NCI-H748 (cell line): ENCODE measurements around the gene CYBA.

Experiments
- DNase-seq: peaks from one replicate; lab custom pipeline; 2025; ENCODE audit not compliant: unreplicated experiment; lab: John Stamatoyannopoulos, UW

The CYBA gene

DNA sequence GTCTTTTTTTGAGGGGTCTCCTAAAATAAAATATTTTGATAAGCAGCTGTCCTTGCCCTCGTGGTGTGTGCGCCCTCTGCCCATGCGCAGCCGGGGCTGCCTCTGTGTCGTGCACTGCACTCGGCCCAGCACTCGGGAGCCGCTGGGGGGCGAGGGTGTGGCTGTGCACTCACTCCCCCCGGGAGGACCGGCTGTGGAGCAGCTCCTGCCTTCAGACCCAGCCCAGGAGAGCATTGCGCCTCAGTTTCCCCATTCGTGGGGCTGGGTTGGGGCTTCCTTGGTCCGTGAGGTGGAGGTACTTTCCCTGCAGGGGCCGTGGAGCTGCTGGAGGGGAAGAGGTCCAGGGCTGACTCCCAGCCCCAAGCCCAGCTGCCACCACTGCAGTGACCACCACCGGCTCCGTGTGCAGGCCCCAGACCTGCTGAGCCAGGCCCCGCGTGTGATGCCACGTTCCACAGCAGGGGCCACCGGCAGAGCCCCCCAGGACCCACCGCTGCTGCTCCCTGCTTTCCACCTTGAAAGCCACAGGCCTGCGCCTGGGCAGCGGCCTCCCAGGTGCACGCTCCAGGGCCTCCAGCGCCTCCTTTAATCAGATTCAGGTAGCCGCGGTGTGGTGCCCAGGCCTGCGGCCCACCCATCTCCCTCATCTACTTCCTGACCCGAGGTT is 18.8 kb downstream of the CYBA start:
- DNase-seq = no peak

DNA sequence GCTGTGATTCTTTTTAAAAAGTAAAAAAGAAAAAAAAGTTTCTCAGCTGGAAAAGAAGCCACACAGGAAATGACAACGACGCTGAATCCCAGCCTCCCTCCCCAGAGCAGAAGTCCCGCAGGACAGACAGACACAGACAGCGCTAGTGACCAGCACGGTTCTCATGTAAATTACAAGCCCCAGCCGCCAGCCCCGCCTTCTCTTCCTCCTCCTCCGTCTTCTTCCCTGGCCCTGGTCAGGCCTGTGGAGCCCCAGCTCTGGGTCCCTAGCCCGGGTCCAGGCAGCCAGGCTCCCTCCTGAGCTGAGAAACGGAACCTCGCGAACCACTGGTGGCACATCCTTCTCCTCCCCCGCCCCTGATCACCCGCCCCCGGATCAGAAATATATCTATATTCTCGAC is 19.5 kb downstream of the CYBA start:
- no peak for DNase-seq

DNA sequence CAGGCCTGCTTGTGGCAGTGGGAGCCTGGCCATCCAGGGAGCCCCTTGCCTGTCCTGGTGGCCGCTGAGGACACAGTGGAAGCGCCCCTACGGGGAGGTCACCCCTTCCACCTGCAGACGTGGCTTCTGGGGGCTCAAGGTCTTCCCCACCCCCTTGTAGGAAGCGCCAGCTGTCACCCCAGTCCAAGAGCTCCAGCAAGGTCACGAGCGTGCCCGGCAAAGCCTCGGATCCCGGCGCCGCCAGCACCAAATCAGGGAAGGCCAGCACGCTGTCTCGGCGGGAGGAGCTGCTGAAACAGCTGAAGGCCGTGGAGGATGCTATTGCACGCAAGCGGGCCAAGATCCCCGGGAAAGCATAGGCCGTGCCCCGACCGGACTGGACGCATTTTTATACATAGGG is 19.9 kb downstream of the CYBA start:
- DNase-seq = no peak

DNA sequence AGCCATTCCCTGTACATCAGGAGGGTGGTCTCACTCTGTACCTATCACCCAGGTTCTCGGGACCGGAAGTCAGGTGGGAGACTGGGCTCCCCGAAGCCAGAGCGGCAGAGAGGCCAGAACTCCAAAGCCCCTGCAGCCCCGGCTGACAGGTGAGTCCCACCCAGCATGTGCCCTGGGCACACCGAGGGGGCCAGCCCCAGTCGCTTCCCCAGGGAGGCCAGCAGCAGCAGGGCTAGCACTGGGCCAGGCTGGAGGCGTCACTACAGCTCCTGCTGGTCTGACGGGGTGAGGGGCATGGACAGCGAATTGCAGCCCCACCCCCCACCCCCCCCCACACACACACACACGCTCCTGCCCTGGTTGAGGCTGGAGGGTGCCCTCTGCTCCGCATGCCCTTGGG is 20.4 kb downstream of the CYBA start:
- DNase-seq = no peak

DNA sequence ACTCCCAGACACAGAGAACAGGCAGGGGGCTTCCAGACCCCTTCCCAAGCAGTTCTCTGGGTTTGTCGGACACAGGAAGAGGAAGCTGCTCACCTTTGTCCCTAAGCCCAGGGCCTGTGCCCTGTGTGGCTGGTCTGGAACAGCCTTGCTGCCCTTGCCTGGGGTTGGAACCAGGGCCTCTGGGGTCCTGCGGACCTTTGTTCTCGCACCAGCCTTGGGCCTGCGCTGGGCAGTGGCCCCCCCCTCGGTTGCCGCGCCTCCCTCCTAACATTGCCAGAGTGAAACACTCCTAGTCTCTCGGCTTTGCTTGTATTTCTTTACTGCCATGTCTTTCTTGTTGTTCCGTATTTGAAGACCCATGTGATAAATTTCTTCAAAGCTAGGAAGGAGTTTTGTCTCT is 21.0 kb downstream of the CYBA start:
- no peak for DNase-seq

DNA sequence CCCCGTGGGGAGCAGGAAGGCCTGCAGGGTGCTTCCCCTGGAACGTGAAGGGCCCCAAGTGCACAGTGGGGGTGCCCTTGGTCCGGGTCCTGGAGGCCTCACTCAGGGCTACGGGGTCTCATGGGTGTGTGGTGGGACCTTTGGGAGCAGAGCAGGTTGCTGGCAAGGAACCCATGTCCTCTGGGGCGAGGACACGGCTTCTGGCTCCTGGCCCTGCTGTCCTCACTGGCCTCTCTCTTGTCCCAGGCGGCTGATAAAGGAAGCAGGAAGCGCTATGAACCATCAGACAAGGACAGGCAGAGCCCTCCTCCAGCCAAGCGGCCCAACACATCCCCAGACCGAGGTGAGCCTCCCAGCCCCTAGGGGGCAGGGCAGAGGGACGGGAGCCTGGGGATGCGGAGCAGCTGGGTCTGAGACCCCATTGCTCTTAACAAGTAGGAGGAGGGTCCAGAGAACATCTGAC is 22.3 kb downstream of the CYBA start:
- DNase-seq = peak; percentile 2

DNA sequence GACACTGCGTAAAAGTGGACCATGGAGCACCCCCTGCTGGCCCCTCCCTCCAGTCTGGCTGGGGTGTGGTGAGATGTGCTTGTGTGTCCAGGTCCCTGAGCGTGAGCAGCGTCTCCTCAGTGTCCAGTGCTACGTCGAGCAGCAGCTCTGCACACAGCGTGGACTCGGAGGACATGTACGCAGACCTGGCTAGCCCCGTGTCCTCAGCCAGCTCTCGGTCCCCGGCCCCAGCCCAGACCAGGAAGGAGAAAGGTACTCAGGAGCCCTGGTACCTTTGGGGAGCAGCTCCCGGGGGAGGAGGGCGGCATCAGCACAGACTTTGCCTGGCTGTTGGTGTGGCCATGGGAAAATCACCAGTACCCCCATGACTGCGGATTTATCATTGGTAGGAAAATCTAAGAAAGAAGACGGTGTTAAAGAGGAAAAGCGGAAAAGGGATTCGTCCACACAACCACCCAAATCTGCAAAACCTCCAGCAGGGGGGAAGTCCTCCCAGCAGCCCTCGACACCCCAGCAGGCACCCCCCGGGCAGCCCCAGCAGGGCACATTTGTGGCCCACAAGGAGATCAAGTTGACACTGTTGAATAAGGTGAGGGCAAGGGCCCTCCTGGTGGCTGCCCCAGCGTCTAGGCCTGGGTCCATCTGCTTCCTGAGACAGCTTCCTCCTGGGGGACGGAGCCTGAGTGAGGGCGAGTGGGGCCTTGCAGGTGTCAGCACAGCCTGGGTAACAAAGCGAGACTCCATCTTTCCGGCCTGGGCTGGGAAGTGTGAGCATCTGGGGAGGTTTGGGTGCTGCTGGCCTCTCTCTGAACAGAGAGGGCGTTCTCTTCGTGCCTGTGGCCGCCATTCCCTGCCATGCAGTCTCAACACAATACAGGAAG is 23.1 kb downstream of the CYBA start:
- no peak for DNase-seq

DNA sequence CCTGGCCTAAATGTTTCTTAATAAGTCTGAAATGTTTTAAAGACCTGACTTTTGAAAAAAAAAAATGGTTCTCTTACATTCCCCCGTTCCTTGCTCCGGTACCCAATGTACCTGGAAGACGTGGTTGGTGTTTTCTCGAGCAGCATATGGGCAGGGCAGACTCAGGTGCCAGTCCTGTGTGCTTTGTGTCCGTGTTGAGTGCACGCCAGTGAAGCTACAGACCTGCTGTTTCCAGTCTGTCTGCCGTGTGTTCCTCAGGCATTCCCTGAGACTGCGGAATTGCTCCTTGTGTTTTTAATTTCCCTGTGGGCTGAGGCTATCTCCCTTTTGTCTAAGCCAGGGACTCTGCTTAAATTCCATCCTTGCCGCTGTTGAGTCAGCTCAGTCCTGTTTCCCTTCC is 24.2 kb downstream of the CYBA start:
- DNase-seq = no peak

DNA sequence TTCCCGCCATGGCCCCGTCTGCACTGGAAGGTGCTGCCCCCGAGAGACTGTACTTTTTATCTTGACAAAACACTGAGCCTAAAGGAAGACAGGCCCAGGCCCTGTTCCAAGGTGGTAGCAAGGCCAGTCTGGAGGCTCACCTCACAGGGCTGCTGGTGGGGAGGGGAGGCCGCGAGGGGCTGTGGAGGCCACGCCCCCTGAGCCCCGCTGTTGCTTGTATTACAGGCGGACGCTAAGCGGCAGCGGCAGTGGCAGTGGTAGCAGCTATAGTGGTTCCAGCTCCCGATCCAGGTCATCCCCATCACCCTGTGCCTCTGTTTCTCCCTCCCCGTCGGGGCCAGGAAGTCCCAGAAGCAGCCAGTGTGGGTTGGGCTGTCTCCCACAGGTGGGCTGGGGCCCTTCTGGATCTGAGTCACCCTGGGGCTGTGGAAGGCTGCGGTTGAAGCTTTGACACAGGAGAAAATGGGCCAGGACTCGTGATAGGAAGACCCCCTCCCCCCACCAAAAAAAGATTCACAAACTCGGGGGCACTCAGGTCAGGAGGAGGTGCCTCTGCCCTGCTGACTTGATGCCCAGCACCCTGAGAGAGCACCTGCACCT is 25.8 kb downstream of the CYBA start:
- DNase-seq = no peak

DNA sequence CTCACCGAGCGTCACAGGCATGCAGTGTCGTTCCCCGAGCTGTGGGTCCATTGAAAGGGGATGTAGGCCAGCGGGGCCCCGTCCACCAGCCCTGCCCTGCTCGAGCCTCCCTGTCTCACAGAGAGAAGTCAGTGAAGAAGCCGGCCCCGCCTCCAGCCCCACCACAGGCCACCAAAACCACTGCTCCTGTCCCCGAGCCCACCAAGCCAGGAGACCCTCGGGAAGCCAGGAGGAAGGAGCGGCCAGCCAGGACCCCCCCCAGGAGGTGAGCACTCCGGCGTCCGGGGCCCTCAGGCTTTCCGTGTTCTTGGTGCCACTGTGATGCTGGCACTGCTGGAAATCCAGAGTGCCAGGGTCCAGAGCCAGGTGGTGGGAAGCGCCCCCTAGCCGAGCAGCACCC is 26.4 kb downstream of the CYBA start:
- no peak for DNase-seq

DNA sequence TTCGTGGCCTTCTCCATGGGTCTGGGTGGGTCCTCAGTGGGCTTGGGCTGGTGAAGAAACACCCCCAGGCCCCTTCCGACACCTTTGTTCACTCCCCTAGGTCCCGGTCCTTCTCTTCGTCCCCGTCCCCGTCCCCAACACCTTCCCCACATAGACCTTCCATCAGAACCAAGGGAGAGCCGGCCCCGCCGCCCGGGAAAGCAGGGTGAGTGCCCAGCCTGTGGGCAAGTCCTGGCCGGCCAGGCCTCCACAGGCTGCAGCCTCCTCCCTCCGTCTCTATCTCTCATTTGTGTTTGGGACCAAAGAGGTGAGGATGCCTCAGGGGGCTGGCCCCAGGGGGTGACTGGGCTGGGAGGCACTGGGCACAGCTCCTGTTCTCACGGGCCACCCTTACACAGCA is 27.0 kb downstream of the CYBA start:
- DNase-seq = no peak

DNA sequence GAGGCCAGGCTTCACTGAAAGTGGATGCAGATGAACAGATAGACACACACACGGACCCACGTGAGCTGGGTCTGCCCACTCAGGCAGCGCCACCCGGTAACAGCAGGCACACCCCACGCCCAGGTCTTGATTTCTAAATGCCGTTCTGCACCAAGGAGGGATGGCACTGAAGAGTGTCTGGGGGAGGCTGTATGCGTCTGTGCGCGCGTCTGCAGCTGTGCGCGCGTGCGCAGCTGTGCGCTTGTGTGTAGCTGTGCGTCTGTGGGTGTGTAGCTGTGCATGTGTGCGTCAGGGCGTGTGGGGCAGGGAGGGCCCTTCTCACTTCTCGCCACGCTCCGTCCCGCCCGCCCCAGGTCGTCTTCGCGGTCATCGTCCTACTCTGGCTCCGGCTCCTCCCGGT is 28.0 kb downstream of the CYBA start:
- no peak for DNase-seq

DNA sequence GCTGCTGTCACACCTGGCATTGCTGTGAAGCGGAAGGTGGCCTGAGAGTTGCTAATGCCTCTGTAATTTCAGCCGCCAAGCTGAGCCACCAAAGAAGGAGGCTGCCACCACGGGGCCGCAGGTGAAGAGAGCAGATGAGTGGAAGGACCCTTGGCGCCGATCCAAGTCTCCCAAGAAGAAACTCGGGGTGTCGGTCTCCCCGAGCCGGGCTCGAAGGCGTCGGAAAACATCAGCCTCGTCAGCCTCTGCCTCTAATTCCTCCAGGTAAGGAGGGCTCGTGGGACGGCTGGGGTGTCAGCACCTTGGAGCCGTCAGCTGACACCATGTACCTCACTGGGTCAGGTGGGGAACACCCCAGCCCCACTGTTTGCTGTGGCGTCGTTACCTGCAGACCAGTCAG is 28.7 kb downstream of the CYBA start:
- no peak for DNase-seq

DNA sequence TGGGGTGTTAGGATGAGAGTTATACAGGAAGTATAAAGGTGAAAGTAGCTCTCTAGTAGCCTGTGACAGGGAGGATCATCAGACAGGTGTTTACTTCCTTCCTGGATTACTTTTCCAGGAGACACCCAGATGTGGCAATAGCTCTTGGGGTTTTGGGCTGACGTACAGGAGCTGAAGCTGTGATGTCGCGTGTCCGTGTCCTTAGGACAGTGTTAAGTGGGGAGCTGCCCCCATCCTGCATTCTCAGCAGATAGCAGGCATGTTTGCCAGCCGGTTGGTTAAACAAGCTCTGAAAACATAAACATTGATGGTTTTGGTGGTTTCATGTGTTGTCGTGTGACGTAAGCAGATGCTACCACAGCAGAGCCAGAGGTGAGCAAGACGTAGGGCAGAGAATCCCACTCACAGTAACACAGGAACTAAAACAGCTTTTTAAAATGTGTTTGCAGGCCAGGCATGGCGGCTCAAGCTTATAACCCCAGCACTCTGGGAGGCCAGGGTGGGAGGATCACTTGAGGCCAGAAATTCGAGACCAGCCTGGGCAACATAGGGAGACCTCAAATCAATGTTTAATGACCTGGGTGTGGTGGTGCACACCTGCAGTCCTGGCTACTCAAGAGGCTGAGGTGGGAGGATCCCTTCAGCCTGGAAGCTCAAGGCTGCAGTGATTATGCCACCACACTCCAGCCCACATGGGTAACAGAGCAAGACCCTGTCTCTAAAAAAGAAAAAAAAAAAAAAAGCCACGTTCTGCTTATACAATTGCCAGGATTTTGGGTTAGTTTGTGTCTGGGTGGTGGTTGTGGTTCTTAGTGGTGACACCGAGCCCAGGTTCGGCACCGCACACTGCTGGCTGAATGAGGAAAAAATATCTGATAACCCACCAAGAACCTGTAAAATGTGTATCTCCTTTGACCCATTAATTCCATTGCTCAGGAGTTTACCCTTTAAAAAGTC is 30.7 kb downstream of the CYBA start:
- DNase-seq = no peak

DNA sequence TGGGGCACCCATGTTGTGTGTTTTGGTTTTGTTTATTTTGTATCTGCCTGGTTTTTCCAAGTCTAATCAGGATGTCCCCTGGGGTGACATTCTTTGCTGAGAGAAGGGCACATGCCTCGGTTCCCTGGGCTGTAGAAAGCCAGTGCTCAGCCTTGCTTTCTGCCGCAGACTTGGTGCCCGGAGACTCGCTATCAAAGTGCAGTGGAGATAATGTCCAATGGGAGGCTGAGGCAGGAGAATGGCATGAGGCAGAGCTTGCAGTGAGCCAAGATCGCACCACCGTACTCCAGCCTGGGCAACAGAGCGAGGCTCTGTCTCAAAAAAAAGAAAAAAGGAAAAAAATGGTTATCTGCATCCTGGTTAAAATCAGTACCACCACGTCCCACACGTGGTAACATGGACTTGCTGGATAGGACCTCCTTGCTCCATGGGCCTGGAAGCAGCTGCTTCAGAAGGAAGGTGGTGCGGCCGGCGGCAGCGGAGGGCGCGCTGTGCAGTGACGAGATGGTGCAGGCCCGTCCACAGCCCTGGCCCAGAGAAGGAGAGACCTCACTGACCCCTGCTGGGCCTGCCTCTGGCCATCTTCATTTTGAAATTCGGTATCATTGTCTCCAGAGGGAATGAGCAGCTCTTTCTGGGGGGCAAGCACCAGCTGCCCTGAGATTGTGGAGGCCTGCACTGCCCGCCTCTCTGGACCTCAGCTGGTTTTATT is 31.7 kb downstream of the CYBA start:
- DNase-seq = no peak

DNA sequence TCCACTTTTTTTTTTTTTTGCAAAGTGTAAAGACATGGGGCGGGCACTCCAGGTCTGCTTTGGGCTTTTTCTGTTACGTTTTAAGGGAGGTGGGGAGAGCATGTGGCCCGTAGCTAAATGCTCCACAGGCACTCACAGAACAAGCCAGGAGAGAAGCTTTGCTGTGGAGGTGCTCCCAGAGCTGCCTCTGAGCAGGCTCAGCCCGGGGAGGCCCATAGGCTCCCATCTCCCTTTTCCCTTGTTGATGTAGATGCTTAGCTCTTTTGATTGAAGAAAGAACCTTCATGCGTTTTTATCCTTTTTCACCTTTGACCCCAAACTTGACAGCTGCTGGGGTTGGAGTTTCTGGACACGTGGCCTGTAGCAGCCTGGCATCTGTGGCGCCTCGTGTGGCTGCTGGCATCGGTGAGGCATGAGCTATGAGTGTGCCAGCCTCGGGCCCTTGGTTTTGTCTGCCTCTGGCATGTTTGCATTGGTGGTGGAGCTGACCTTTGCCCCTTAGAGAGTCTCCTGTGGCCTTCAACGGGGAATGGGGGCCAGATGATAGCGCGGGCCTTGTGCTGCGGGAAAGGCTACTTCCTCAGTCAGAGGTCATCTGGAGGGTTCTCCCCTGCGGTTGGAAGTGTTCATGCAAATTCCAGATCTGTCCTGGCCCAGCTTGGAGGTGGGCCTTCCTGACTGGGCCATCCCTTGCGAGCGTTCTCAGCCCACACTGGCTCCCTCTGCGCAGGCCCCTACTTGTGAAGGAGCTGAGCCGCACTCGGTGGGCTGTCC is 32.5 kb downstream of the CYBA start:
- DNase-seq = no peak

DNA sequence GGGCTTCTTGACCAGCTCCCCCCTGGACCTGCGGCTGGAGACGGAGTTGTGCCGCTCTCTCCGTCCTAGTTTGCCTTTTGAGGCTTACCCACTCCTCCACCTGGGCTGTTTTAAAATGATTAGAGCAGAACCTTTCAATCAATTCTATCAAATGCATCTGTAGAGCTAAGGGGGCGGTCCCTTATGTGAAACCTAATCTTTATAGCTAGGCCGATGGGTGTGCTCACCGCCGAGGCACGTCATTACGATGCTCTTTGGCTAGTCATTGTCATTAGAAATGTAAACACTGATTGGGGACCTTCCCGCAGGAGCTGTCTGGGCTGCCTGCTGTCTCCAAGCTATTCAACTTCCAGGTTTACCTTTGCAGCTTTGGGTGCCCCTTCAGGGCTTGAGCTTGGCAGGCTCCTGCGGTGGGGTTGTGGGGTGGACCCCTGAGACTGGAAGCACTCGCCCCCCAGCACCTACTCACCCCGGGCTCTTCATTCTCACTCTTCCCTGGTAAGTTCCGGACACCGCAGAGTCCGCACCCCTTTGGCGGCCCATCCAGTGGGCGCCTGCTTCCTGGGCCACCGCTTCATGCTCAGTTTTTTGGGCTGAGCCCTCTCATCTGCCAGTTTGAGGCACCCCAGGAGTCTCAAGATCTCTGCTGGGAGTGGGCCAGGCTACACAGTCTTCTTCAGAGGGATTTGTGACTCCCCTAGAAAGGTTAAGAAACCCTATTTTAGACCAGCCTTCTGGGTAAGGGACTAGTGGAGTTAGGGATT is 33.4 kb downstream of the CYBA start:
- DNase-seq = peak; percentile 72

DNA sequence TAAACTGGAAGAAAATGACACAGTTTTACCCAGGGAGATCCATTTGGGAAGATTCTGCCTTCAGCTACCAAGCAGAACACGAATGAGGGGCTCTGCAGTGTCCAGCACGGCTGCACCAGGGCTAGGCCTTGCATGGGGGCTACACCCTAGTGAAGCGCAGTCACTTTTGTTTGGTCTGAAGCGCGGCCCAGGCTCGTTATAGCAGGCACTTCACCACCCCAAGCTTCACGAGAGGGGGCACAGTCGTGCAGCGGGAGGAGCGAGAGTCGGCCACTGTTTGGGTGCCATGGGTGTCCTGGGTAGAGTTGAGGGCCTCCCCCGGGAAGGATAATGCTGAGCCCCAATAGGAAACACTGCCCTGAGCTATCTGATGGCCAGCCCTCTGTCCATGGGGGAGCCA is 34.1 kb downstream of the CYBA start:
- DNase-seq = no peak

DNA sequence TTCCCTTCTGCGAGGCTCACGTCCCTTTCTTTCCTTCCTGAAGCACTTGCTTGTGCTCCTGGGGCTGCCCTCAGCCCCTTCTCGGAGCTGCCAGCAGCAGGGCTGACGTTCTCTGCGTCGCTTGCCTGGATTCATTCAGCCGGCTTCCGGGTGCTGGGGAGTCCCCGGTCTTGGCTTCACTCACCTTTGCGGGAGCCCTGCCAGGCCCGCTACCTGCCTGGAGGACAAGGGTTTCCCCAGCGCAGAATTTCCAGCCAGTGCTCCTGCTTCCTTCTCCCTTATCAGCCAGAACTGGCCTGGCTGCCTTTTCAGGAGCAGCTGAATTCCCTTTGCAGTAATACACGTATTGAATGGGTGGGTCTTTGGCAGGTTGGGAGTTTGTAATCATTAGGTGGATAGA is 34.5 kb downstream of the CYBA start:
- no peak for DNase-seq
